HG03571 (cell line): Measurements from ENCODE around the gene PIBF1.
A peak's percentile ranks its signal among the peaks of the same experiment; 100 is the strongest.
"Not testable (repeated sequence)": the region's sequence is repeated elsewhere in the genome, so short reads cannot be mapped to it uniquely, and the experiment has no call there.

Experiments
- ATAC-seq: cut with Tn5 transposase; IDR thresholded peaks from one replicate; pipeline ENCODE4 v1.9.1; 2021; ENCODE audit not compliant: unreplicated experiment

PIBF1 gene

GRCh38 chr13:72901546-72901945, 119.6 kb downstream of the PIBF1 start:
- not testable (repeated sequence) for ATAC-seq

- no peak for ATAC-seq
Measured at GRCh38 chr13:72908416-72908815, 126.5 kb downstream of the PIBF1 start.

DNA sequence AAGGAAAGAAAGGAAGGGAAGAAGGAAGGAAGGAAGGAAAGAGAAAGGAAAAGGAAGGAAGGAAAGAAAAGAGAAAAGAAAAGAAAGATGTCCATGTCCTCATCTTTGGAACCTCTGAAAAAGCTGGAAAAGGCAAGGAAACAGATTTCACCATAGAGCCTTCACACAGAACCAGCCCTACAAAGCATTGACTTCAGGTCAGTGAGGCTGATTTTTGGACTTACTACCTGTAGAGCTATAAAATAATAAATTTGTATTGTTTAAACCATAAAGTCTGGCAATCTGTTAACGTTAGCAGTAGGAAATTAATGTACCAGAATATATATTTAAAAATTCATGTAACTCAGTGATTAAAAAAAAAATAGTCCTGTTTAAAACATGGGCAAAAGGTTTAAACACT, 130.0 kb downstream of the PIBF1 start:
- ATAC-seq = no peak

DNA sequence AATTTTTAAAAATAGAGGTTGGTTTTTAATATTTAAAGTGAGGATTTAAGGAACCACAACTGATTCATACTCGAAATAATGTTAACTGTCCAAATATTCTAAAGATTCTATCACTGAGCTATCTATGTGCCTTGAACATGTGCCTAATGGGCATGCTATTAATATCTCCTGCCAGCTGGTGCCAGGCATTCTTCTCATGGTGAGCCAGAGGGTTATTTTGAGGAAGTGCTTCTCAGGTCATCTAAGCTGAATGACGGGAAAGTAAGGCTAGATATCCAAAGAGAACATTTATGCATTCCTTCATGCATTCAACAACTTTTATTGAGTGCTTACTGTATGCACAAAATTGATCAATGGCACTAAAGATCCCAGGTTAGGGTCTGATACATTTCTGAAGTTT, 138.2 kb downstream of the PIBF1 start:
- ATAC-seq = no peak

GRCh38 chr13:72931311-72931710, 149.4 kb downstream of the PIBF1 start:
- no peak for ATAC-seq

DNA sequence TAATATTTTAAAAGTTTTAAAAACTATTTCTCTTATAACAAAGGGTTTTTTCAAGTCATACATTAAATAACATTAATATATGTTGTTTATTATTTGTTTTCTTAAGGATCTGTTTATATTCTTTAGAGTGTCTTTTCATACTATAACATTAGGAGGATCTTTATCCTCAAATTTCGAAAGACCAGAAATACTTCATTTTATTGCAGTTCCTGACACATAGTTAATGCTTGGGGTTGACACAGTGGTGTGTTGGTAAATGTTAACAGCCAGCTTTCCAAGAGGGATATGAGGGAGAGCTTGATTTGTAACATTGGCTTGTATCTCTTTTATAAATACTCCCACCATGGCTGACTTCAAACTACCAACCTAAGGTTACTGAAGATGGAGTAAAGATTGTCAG, 150.3 kb downstream of the PIBF1 start:
- no peak for ATAC-seq

DNA sequence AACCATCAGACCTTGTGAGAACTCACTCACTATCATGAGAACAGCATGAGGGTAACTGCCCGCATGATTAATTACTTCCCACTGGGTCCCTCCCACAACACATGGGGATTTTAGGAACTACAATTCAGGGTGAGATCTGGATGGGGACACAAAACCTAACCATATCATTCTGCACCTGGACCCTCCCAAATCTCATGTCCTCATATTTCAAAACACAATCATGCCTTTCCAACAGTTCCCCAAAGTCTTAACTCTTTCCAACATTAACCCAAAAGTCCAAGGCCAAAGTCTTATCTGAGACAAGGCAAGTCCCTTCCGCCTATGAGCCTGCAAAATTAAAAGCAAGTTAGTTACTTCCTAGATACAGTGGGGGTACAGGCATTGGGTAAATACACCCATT, 164.3 kb downstream of the PIBF1 start:
- not testable (repeated sequence) for ATAC-seq

DNA sequence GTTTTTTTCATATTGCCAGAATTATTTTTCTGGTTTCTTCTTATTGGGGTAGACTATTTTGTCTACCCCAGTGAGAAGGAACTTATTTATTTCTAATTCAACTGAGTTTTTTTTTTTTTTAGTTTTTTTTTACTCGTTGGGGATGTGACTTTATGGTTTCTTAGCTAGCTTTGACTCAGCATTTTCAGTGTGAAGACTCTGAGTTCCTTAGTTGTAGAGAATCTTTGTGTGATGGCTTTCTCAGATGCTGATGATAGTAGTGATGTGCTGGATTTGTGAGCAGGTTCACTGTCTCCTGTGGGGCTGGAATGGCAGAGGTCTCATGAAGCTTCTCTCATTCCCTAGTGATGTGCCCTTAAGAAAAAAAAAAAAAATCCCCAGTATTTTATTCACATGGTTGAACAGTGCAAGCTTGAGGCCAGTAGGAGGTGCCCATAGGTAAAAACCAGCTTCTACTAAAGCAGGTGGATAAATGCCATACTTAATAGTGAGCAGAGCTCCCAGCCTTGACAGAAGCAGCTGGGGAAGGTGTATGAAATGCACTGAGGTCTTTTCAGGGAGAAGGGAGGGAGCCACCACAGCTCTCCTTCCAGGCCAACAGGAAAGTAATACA, 170.7 kb downstream of the PIBF1 start:
- no peak for ATAC-seq

DNA sequence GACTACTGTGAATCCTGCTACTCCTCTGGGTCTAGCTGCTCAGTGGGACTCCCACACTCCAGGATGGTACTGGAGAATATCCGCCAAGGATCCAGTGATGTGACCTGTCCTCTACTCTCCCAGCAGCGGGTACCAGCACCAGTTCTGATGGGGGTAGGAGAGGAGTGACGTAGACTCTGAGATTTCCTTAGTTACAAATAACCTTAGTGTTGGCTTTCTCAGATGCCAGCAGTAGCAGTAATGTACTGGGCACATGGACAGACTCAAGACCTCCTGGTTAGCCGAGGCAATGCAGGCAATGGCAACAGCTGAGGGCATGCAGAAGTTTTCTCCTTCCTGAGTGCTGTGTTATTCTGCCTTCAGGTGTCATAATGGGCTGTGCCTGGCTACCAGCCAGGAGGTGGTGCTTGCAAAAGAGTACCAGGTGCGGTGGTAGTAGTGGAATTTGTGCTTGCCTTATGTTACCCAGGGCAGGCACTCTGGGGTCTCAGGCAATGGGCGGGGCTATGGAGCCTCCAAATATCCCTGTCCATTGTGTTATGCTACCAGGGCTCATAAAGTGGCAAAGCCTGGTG, 171.5 kb downstream of the PIBF1 start:
- ATAC-seq = no peak

DNA sequence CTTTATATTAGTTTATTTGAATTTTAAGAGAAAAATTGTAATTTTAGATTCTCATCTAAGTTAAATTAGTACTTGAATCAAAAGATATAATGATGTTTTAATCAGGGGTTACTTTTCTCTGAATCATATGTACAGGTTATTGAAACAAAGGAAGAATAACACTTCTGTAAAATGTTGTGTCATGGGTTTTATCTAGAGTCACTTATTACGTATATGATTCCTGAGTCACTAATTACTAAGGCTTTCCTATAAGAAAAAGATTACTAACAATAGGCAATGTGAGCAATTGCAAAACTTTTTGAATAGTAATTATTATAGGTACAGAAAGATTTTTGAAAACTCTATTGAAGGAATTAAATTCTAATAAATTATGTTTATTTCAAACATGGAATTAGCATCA, 177.7 kb downstream of the PIBF1 start:
- no peak for ATAC-seq

DNA sequence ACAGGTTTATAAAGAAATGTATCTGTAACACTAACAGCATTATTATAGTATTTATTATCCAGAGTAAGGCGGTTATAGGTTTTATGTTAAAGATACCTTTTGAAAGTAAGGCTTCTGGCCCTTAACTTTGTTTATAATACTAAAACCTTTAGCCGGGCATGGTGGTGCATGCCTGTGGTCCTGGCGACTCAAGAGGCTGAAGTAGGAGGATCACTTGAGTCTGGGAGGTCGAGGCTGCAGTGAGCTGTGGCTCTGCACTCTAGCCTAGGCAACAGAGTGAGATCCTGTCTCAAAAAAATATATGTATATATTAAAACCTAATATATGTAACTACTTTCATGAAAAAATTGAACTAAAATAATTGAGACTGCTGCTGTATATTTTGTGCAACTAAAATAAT, 178.2 kb downstream of the PIBF1 start:
- ATAC-seq = no peak

DNA sequence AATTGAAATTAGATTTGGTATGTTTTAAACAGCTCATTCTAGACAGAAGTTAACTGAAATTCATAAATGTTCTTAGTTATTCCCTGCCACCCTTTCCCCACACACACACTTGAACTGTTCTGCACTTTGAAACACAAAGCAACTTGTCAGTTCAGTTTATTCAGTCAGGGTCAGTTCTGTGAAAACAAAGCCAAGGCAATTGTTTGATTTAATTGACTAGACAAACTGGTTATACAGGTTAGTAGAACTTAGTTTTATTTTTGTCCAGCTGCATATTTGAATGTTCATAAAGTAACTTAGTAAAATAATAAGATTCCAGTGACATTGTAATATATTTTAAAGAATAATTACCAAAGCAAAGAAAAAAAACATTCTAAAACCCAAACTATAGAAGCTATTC, 178.6 kb downstream of the PIBF1 start:
- no peak for ATAC-seq

DNA sequence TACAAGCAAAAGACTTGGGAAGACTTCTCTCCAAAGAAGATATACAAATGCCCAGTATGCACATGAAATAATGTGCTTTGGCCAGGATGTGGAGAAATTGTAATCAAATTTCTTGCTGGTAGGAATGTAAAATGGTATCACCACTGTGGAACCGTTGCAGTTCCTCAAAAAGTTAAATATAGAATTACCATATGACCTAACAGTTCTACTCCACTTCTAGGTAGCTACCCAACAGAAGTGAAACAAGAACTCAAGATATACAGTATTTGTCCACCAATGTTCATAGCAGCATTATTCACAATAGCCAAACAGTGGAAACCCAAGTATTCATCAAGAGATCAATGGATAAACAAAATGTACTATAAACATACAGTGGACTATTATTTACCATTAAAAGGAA, 181.8 kb downstream of the PIBF1 start:
- ATAC-seq = peak; percentile 43

DNA sequence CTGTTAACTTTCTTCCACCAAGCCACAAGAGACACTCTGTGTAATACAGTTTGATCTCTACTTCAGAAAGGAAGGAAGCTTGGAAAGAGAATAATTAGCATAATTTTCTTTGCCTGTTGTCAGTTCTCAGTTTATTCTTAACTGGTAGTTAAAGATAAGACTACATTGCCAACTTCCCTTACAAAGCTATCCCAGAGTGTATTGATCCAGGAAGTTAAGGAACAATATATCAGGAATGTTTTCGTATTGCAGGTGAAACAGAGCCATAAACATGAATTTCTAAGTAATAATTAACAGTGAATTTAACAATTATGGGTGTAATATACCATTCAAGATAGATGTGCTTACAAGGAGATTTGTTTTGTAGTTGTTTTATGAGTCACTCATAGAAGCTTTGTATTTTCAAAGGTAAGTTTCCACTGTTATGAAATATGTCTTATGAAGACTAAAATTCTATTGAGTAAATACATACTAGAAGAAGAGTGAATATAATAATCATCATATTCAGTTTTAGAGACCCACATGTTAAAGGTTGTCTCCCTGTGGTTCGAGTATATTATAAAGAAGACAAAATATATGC, 188.5 kb downstream of the PIBF1 start:
- ATAC-seq = no peak

- ATAC-seq = no peak
Measured at GRCh38 chr13:72970956-72971355, 189.0 kb downstream of the PIBF1 start.

- no peak for ATAC-seq
Measured at GRCh38 chr13:72973234-72973633, 191.3 kb downstream of the PIBF1 start.

GRCh38 chr13:72983085-72983768, 201.3 kb downstream of the PIBF1 start:
- no peak for ATAC-seq

- no peak for ATAC-seq
Measured at GRCh38 chr13:72985610-72986009, 203.7 kb downstream of the PIBF1 start.

GRCh38 chr13:72986197-72986596, 204.3 kb downstream of the PIBF1 start:
- no peak for ATAC-seq

GRCh38 chr13:72990953-72991352, 209.0 kb downstream of the PIBF1 start:
- no peak for ATAC-seq

- no peak for ATAC-seq
Measured at GRCh38 chr13:72998012-72998411, 216.1 kb downstream of the PIBF1 start.

GRCh38 chr13:73000027-73000674, 218.2 kb downstream of the PIBF1 start:
- ATAC-seq = peak; percentile 49
